Measurements from ENCODE around the gene RNF125. TPM values are rescaled to one million over a fixed set of nuclear protein-coding genes. Genes with fewer than 3 reads are reported as not detected.

RNF125 gene
- total and polyA plus RNA-seq, 8 donors, result 1.1 to 50.2 (median 3.0) TPM; not detected in 1

DNA sequence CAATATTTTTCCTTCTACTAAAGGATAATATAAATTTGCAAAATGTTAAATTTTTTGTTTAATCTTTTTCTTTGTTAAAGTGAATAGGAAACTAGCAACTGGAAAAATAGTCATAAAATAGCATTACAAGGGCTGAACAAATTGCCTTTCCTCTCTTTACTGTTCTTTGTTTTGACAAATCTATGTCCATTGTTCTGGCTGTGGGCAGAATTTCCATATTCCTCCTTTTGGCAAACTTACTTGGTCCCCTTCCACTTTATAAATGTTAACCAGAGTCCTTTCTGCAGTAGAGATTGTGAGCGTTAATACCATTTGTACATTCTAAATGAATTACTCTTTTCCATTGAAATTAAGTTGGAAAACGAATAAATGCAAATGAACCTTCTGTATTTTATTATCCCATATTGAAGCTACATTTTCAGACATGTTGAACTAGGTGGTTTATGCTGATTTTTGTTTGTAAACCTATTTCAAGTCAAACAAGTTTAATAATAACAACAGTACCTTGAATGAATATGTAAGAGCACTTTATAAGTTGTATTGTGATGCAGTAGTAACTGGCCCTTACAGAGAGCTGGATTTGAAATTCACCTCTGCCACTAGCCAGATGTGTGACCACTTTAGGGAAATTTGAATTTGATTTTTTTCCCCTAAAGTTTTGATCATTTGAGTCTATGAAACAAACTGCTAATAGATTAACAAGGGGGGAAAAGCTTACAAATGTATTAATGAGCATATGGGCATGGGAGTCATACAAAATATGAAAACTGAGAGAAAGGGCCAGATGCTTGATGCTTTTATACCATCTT, 3.3 kb downstream of the RNF125 start:
- Histone ChIP-seq H3K9me3 (no peaks in the 10 kb centered on the region), H3K36me3 (no peaks in the 10 kb centered on the region), H3K4me3 (no peak overlapping the region), H3K27ac (no peak overlapping the region), H3K27me3 (no peaks in the 10 kb centered on the region), H3K4me1 (peaks cover 5 to 58% (median 29%) of the 10 kb centered on the region in 4 donors)
- TF ChIP-seq, protein P1, sequence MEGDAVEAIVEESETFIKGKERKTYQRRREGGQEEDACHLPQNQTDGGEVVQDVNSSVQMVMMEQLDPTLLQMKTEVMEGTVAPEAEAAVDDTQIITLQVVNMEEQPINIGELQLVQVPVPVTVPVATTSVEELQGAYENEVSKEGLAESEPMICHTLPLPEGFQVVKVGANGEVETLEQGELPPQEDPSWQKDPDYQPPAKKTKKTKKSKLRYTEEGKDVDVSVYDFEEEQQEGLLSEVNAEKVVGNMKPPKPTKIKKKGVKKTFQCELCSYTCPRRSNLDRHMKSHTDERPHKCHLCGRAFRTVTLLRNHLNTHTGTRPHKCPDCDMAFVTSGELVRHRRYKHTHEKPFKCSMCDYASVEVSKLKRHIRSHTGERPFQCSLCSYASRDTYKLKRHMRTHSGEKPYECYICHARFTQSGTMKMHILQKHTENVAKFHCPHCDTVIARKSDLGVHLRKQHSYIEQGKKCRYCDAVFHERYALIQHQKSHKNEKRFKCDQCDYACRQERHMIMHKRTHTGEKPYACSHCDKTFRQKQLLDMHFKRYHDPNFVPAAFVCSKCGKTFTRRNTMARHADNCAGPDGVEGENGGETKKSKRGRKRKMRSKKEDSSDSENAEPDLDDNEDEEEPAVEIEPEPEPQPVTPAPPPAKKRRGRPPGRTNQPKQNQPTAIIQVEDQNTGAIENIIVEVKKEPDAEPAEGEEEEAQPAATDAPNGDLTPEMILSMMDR (IDR thresholded peaks at IDR 0.05), result no peak
- TF ChIP-seq EP300 (IDR thresholded peaks at IDR 0.05) (no peak), POLR2AphosphoS5 (IDR thresholded peaks at IDR 0.05) (no peak), POLR2A (IDR thresholded peaks at IDR 0.05) (no peak)
- no peak for DNase-seq
- intact Hi-C loops (cut with DNase I; ENCODE audit: low total_unique reads), result no loop called here
- 58 to 70% (median 64%) methylated on average over 2 of the region's 2 CpGs for WGBS, 5 donors

DNA sequence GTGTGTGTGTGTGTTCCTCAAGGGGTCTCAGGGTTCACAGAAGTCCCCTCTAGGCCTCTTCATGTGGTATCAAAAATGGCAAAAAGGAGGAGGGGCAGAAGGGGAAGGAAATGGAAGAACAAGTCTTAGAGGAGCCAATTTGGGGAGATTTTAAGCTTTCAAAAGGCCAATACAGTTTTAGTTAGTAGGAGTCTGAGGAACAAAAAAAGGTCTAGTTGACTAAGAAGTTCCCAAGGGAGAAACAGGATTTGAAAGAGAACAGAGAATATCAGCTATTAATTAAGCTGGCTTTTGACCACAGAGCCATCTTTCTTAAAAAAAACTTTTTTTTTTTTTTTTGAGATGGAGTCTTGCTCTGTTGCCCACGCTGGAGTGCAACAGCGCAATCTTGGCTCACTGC, 7.1 kb downstream of the RNF125 start:
- no peak for DNase-seq

DNA sequence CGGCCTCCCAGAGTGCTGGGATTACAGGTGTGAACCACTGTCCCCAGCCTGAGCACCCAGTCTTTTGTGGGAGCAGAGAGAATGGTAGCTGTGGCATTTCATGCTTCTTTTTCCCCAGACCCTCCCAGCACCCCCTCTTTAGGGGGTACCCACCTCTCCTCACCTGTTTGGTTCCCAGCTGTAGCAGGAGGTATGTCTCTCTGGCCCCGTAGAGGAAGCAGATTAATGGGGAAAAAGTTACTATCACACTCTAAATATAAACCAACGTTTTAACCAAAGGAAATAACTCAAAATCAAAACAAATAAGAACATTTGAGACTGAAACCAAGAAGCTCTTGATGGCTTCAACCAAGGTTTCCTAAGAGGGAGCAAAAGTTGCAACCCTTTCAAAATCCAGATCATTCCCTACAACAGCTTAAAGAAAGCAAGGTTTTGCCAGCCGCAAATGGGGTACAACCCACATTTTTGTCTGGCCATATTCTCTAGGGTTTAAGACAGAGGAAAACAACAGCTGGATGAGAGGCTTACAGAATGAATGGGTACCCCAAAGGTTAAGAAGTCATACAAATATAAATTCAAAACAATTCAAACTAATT, 8.0 kb downstream of the RNF125 start:
- WGBS, 5 donors, result 54 to 72% (median 67%) methylated on average over 4 of the region's 4 CpGs
- Histone ChIP-seq H3K4me3 (no peak overlapping the region), H3K27me3 (no peaks in the 10 kb centered on the region), H3K36me3 (no peaks in the 10 kb centered on the region), H3K4me1 (peaks cover 0 to 26% (median 4%) of the 10 kb centered on the region in 4 donors), H3K27ac (no peak overlapping the region), H3K9me3 (no peaks in the 10 kb centered on the region)
- TF ChIP-seq, protein P1 (IDR thresholded peaks at IDR 0.05), result no peak
- TF ChIP-seq POLR2AphosphoS5 (IDR thresholded peaks at IDR 0.05) (no peak), EP300 (IDR thresholded peaks at IDR 0.05) (no peak), POLR2A (IDR thresholded peaks at IDR 0.05) (no peak)
- no peak for DNase-seq
- intact Hi-C loops (cut with DNase I; ENCODE audit: low total_unique reads), result no loop called here

More for the DNA sequence above, 7.1 kb downstream of the RNF125 start:
- Histone ChIP-seq H3K9me3 (no peaks in the 10 kb centered on the region), H3K4me3 (no peak overlapping the region), H3K4me1 (peaks cover 0 to 35% (median 4%) of the 10 kb centered on the region in 4 donors), H3K36me3 (no peaks in the 10 kb centered on the region), H3K27me3 (no peaks in the 10 kb centered on the region), H3K27ac (no peak overlapping the region)
- no peak for TF ChIP-seq EP300 (IDR thresholded peaks at IDR 0.05)
- no peak for TF ChIP-seq POLR2A (IDR thresholded peaks at IDR 0.05)
- no peak for TF ChIP-seq POLR2AphosphoS5 (IDR thresholded peaks at IDR 0.05)
- TF ChIP-seq, protein P1 (IDR thresholded peaks at IDR 0.05), result no peak
- intact Hi-C loops (cut with DNase I; ENCODE audit: low total_unique reads), result no loop called here
- 88 to 98% (median 91%) methylated on average over 2 of the region's 2 CpGs for WGBS, 5 donors

DNA sequence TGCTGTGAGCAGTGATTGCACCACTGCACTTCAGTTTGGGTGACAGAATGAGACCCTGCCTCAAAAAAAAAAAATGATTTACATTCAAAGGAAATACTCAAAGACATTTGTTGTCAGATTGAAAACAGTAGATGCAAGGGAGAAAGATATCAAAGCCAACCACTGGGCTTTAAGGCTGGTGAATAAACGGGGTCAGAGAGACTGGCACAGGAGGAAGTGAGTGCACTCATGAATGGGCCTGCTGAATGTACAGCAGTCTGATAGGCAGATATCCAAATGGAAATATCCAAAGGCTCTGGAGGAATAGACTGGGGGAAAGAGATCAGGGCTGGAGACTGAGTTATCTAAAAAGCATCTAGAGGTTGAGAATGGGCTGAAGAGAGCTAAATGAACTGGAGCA, 10.9 kb downstream of the RNF125 start:
- 20 to 38% (median 22%) methylated on average over 1 of the region's 1 CpG for WGBS, 5 donors
- intact Hi-C loops (cut with DNase I; ENCODE audit: low total_unique reads), result no loop called here

More for the DNA sequence above, 10.9 kb downstream of the RNF125 start:
- Histone ChIP-seq H3K27me3 (no peaks in the 10 kb centered on the region), H3K27ac (no peak overlapping the region), H3K36me3 (no peaks in the 10 kb centered on the region), H3K9me3 (no peaks in the 10 kb centered on the region), H3K4me1 (peaks cover 0 to 10% (median 0%) of the 10 kb centered on the region in 4 donors), H3K4me3 (no peak overlapping the region)
- TF ChIP-seq EP300 (IDR thresholded peaks at IDR 0.05) (no peak), POLR2AphosphoS5 (IDR thresholded peaks at IDR 0.05) (no peak), POLR2A (IDR thresholded peaks at IDR 0.05) (no peak)
- TF ChIP-seq, protein P1 (IDR thresholded peaks at IDR 0.05), result no peak
- no peak for DNase-seq

Data from stomach (tissue), 9 donors.